Omental fat pad (tissue), 4 donors: ENCODE data around the gene KRT83. TPM values are rescaled to one million over a fixed set of nuclear protein-coding genes. Genes with fewer than 3 reads are reported as not detected.
A peak's percentile ranks its signal among the peaks of the same experiment; 100 is the strongest.

ENCODE experiments used
- ATAC-seq: fragments of 150-250 bp; one replicate; pipeline ENCODE4 v1.9.1; 2016; ENCODE audit warnings: mild to moderate bottlenecking, moderate library complexity; ENCODE audit not compliant: low FRiP score
- DNase-seq: peaks from one replicate; pipeline ENCODE4 v3.0.0-alpha.2; 2019; ENCODE audit warnings: low spot score
- CTCF ChIP-seq, 3 donors: fragments of 450-650 bp; IDR thresholded peaks; one replicate each; pipeline ENCODE4 v1.5.1; 2016 to 2017; ENCODE audit warnings: antibody characterized with exemption in 3 of 3, mild to moderate bottlenecking in 3 of 3, moderate library complexity in 2 of 3
- total RNA-seq, 4 donors: library from RNA; depleted of rRNA; stranded (reverse); fragments of >200 nt; gene quantifications; one replicate each; pipeline ENCODE4 v1.1.0, GENCODE V29; 2016

The KRT83 gene
- total RNA-seq, 4 donors from 2014 or later: not detected

DNA sequence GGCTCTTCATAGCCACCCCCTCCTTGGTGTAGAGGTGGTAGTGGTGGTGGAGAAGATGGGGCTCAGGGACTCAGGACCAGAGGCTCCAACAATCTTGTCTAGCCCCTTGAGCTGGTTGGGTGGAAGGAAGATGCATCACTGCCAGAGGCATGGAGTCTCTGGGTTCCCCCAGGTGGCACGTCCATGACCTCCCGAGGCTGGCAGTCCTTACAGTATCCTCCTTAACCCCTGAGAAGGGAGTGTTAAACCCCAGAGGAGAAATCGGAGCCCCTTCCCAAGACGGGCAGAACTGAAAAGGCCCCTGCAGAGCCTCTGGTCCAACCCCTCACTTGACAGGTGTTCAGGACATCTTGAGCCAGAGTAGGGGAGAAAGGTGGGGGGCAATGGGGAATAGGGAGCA is 9.1 kb downstream of the KRT83 start:
- no peak for DNase-seq
- TF ChIP-seq CTCF (IDR thresholded peaks at IDR 0.05): no peak

GRCh38 chr12:52311285-52311648 is 9.9 kb downstream of the KRT83 start:
- no peak for DNase-seq
- no peak for ATAC-seq
- no peak for TF ChIP-seq CTCF (IDR thresholded peaks at IDR 0.05)

More for the DNA sequence above, 9.1 kb downstream of the KRT83 start:
- no peak for ATAC-seq

DNA sequence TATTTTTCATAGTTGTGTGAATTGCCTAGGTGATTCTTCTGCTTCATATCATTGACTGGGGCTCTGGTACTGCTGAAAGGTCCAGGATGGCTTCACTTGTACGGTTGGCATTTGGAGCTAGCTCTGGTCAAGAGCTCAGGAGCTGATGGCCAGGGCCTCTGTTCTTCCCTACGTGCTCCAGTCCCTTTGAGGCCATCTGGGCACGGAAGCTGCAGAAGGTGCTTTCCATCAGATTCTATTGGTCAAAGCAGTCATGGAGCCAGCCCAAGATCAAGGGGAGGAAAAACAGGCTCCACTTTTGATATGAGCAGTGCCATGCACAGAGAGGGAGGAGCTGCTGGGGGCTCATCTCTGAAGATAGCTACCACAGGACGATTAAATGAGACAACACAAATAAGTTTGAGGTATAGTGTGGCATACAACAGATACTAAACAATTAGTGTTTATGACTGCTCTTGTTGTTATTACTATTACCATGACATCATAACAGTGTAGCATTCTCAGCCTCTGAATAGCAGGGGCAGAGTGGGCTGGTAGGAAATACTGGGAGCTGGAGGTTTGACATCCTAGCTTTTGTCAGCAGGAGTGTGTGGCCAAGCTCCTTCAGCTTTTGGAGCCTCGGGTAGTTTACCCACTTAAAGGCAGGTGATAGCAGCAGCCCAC is 10.4 kb downstream of the KRT83 start:
- DNase-seq: no peak
- ATAC-seq: no peak
- no peak for TF ChIP-seq CTCF (IDR thresholded peaks at IDR 0.05)

DNA sequence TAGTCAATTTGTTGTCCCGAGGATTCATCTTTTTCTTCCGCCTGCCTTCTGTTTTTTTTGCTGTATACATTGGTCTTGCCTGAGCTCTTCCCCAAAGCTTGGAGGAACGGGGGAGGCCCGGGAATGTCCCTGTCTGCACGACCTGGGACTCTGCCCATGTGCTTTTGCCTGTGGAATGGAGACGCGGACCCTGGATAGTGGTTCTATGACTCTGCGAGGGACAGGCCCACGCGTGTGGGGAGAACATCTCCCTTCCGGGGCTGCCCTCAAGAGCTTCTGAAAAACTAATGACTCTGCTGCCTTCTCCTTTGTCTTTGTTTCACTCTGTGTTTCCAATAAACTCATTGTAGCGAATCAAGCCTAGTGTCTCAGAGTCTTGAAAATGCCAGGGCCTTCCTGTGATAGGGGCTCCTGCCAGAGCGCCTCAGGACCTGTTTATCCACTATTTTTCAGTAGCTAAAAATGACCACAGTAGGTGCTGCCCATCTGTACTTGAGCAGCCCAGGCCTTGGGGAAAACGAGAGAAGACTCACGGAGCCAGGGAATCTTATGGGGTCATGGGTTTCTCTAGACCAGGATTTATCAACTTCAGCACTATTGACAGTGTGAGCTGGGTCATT is 12.3 kb downstream of the KRT83 start:
- DNase-seq (no peak), ATAC-seq (no peak)
- no peak for TF ChIP-seq CTCF (IDR thresholded peaks at IDR 0.05)

- peak; percentile 48 for ATAC-seq
- no peak for TF ChIP-seq CTCF (IDR thresholded peaks at IDR 0.05)
- no peak for DNase-seq
Measured at GRCh38 chr12:52307836-52308805, 13.1 kb downstream of the KRT83 start.

- no peak for ATAC-seq
- TF ChIP-seq CTCF (IDR thresholded peaks at IDR 0.05): no peak
- DNase-seq: no peak
Measured at GRCh38 chr12:52306731-52307130, 14.5 kb downstream of the KRT83 start.
